IPS-NIHi11 (cell line): Measurements from ENCODE around the gene DNAJC12.
"Not testable (repeated sequence)": the region's sequence is repeated elsewhere in the genome, so short reads cannot be mapped to it uniquely, and the experiment has no call there.

ENCODE experiments used
- DNase-seq: peaks from one replicate; pipeline ENCODE4 v3.0.0; 2012; ENCODE audit warnings: mixed read lengths, low spot score

DNAJC12 gene

GRCh38 chr10:67792653-67793052 lies 45.3 kb downstream of the DNAJC12 start:
- DNase-seq = no peak

GRCh38 chr10:67790534-67791408 lies 47.2 kb downstream of the DNAJC12 start:
- no peak for DNase-seq

GRCh38 chr10:67789769-67790168 lies 48.2 kb downstream of the DNAJC12 start:
- DNase-seq = no peak

- peak; percentile 82 for DNase-seq
These were observed 49.7 kb downstream of the DNAJC12 start for GRCh38 chr10:67788028-67788886.

- no peak for DNase-seq
These were observed 52.9 kb downstream of the DNAJC12 start for GRCh38 chr10:67785098-67785497.

- DNase-seq = no peak
These were observed 53.5 kb downstream of the DNAJC12 start for GRCh38 chr10:67784474-67784873.

GRCh38 chr10:67783606-67784294 lies 54.2 kb downstream of the DNAJC12 start:
- no peak for DNase-seq

- no peak for DNase-seq
These were observed 55.5 kb downstream of the DNAJC12 start for GRCh38 chr10:67782530-67782929.

GRCh38 chr10:67780759-67781538 lies 57.0 kb downstream of the DNAJC12 start:
- DNase-seq = no peak

- DNase-seq = not testable (repeated sequence)
These were observed 57.8 kb downstream of the DNAJC12 start for GRCh38 chr10:67780204-67780621.

GRCh38 chr10:67779465-67780203 lies 58.4 kb downstream of the DNAJC12 start:
- DNase-seq = peak; percentile 64

GRCh38 chr10:67776371-67776770 lies 61.6 kb downstream of the DNAJC12 start:
- no peak for DNase-seq

GRCh38 chr10:67775279-67775678 lies 62.7 kb downstream of the DNAJC12 start:
- no peak for DNase-seq

GRCh38 chr10:67772894-67773511 lies 65.0 kb downstream of the DNAJC12 start:
- no peak for DNase-seq

GRCh38 chr10:67772151-67772550 lies 65.8 kb downstream of the DNAJC12 start:
- DNase-seq = no peak

- no peak for DNase-seq
These were observed 66.8 kb downstream of the DNAJC12 start for GRCh38 chr10:67771200-67771599.

GRCh38 chr10:67770537-67770936 lies 67.5 kb downstream of the DNAJC12 start:
- DNase-seq = no peak

- no peak for DNase-seq
These were observed 70.7 kb downstream of the DNAJC12 start for GRCh38 chr10:67767244-67767643.

- DNase-seq = peak; percentile 82
These were observed 73.8 kb downstream of the DNAJC12 start for GRCh38 chr10:67764012-67764822.
